NCI-H748 (cell line): ENCODE data around the gene POU4F1.
"Not testable (repeated sequence)": the region's sequence is repeated elsewhere in the genome, so short reads cannot be mapped to it uniquely, and the experiment has no call there.

Source experiments
- DNase-seq: peaks from one replicate; lab custom pipeline; 2025; ENCODE audit not compliant: unreplicated experiment; lab: John Stamatoyannopoulos, UW

POU4F1 gene

GRCh38 chr13:78603240-78603957, at the start of gene POU4F1:
Gene POU4F1, minus strand, starts transcription at chr13:78603552. Its CDS starts 226 bp downstream, at chr13:78603326.
- DNase-seq = peak; percentile 97

- DNase-seq = no peak
These were observed 49.3 kb upstream of the POU4F1 start for GRCh38 chr13:78652651-78653050.

GRCh38 chr13:78650717-78651083, 47.3 kb upstream of the POU4F1 start:
- DNase-seq = no peak

GRCh38 chr13:78649997-78650716, 46.8 kb upstream of the POU4F1 start:
- no peak for DNase-seq

GRCh38 chr13:78647109-78647678, 43.8 kb upstream of the POU4F1 start:
- not testable (repeated sequence) for DNase-seq

- no peak for DNase-seq
These were observed 34.9 kb upstream of the POU4F1 start for GRCh38 chr13:78638216-78638615.

- DNase-seq = no peak
These were observed 33.1 kb upstream of the POU4F1 start for GRCh38 chr13:78636495-78636894.

GRCh38 chr13:78632996-78633395, 29.6 kb upstream of the POU4F1 start:
- no peak for DNase-seq

- DNase-seq = no peak
These were observed 27.7 kb upstream of the POU4F1 start for GRCh38 chr13:78631077-78631476.

GRCh38 chr13:78630511-78630910, 27.2 kb upstream of the POU4F1 start:
- DNase-seq = no peak

- DNase-seq = no peak
These were observed 22.0 kb upstream of the POU4F1 start for GRCh38 chr13:78625384-78625783.

- DNase-seq = no peak
These were observed 19.8 kb upstream of the POU4F1 start for GRCh38 chr13:78623132-78623531.

- DNase-seq = peak; percentile 12
These were observed 17.7 kb upstream of the POU4F1 start for GRCh38 chr13:78620936-78621470.

- DNase-seq = no peak
These were observed 15.1 kb upstream of the POU4F1 start for GRCh38 chr13:78618411-78618810.

- no peak for DNase-seq
These were observed 7.7 kb upstream of the POU4F1 start for GRCh38 chr13:78611040-78611439.

GRCh38 chr13:78610381-78610883, 7.1 kb upstream of the POU4F1 start:
- DNase-seq = peak; percentile 55

GRCh38 chr13:78609464-78610205, 6.3 kb upstream of the POU4F1 start:
- peak; percentile 66 for DNase-seq

GRCh38 chr13:78608688-78609463, 5.5 kb upstream of the POU4F1 start:
- DNase-seq = peak; percentile 49

GRCh38 chr13:78608252-78608687, 4.9 kb upstream of the POU4F1 start:
- DNase-seq = no peak
